GM12872 (cell line): ENCODE measurements around the gene RPL22.

Experiments used
- TF ChIP-seq, protein P1 (sequence below): IDR thresholded peaks from 3 replicates; pipeline ENCODE4 v1.5.1; 2011; ENCODE audit warnings: low read depth, mild to moderate bottlenecking, low read length, moderate library complexity; ENCODE audit not compliant: insufficient read depth

Gene RPL22

DNA sequence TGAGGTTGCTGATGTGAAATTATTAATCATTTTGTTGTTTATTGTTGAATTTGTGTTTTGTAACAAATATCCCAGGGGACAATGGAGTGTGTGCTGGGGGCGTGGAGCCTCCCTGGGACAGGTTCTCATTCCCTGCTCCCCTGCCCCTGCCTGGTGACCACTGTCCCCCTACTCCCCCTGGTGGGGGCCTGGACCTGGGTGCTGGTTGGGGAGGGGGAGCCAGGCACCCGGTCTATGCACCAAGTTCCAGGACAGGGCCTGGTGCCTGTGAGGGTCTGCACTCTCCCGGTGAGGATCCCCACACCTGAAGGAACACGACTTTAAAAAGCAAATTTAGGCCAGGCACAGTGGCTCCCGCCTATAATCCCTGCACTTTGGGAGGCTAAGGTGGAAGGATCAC lies 61.6 kb downstream of the RPL22 start:
- TF ChIP-seq, protein P1, sequence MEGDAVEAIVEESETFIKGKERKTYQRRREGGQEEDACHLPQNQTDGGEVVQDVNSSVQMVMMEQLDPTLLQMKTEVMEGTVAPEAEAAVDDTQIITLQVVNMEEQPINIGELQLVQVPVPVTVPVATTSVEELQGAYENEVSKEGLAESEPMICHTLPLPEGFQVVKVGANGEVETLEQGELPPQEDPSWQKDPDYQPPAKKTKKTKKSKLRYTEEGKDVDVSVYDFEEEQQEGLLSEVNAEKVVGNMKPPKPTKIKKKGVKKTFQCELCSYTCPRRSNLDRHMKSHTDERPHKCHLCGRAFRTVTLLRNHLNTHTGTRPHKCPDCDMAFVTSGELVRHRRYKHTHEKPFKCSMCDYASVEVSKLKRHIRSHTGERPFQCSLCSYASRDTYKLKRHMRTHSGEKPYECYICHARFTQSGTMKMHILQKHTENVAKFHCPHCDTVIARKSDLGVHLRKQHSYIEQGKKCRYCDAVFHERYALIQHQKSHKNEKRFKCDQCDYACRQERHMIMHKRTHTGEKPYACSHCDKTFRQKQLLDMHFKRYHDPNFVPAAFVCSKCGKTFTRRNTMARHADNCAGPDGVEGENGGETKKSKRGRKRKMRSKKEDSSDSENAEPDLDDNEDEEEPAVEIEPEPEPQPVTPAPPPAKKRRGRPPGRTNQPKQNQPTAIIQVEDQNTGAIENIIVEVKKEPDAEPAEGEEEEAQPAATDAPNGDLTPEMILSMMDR: no peak

DNA sequence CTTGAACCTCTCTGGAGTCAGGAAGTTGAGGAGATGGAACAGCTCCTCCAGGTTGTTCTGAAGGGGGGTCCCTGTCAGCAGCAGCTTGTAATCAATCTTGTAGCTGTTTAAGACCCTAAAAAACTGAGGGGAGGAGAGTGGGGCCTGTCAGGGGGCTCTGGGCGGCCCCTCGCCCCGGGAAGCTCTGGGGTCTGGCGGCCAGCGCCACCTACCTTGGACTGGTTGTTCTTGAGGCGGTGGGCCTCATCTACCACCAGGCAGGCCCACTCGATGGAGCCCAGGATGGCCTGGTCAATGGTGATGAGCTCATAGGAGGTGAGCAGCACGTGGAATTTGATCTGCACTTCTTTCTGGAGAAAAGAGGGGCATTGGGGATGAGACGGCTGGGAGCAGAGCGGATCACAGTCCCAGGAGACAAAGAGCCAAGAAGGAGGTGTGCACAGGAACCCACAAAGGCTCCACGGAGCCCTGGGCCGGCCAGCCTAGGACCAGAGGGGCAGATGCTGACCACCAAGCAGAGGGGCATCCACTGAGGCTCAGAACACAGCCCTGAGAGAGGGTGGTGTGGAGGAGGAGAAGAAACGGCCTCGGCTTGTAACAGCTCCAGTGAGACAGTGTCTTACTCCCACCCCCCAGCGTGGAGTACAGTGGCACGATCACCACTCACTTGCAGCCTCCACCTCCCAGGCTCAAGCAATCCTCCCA lies 62.7 kb downstream of the RPL22 start:
- TF ChIP-seq, protein P1: no peak
